Left ventricle myocardium inferior (tissue), 1 donor: ENCODE results near the gene PGP. TPM values are rescaled to one million over a fixed set of nuclear protein-coding genes. Genes with fewer than 3 reads are reported as not detected.

Experiments
- DNase-seq: peaks from one replicate; pipeline ENCODE4 v3.0.0-alpha.2; 2020
- H3K27ac ChIP-seq: fragments of 200-600 bp; replicated peaks from 2 replicates; pipeline ENCODE4 v1.8.0; 2021
- H3K27me3 ChIP-seq: fragments of 200-600 bp; 2 replicates; pipeline ENCODE4 v1.8.0; 2021; ENCODE audit warnings: low read depth
- H3K36me3 ChIP-seq: fragments of 200-600 bp; 2 replicates; pipeline ENCODE4 v1.8.0; 2021
- H3K4me1 ChIP-seq: fragments of 200-600 bp; 2 replicates; pipeline ENCODE4 v1.8.0; 2021
- H3K4me3 ChIP-seq: fragments of 200-600 bp; 2 replicates; pipeline ENCODE4 v1.8.0; 2021; ENCODE audit warnings: mild to moderate bottlenecking, moderate library complexity
- H3K9me3 ChIP-seq: fragments of 200-600 bp; replicated peaks from 2 replicates; pipeline ENCODE4 v1.8.0; 2021
- CTCF ChIP-seq: fragments of 200-600 bp; IDR thresholded peaks from 2 replicates; pipeline ENCODE4 v1.8.0; 2021; ENCODE audit warnings: antibody characterized with exemption, mild to moderate bottlenecking, borderline replicate concordance
- intact Hi-C: fragments of 100-400 bp; cut with micrococcal nuclease; formaldehyde crosslinking; loops from one replicate; pipeline ENCODE4 v1.11.0; 2022
- total RNA-seq: library from RNA; stranded (reverse); fragmentation: NEBNext Ultra II Directional; extraction: Animal tissue kit (Norgen Biotek cat#: 25700); gene quantifications from one replicate; pipeline ENCODE4 v1.2.1, GENCODE V29; 2021
- donor health status: DM: no; HTN: yes; CAD: no; lungs with severe emphysema.

The PGP gene
- total RNA-seq, 1 donor from 2014 or later, result 34.1 TPM

- Histone ChIP-seq H3K27me3 (peaks cover 62% of the 10 kb centered on the region), H3K27ac (no peak overlapping the region), H3K9me3 (no peaks in the 10 kb centered on the region), H3K4me3 (no peak overlapping the region), H3K36me3 (no peaks in the 10 kb centered on the region), H3K4me1 (peaks cover 12% of the 10 kb centered on the region)
- no peak for TF ChIP-seq CTCF
- DNase-seq, result no peak
- intact Hi-C loops, result no loop called here
These were observed 16.9 kb downstream of the PGP start for GRCh38 chr16:2197765-2198164.

- intact Hi-C loops, result no loop called here
- no peak for TF ChIP-seq CTCF
- Histone ChIP-seq H3K27ac (no peak overlapping the region), H3K27me3 (peaks cover 65% of the 10 kb centered on the region), H3K36me3 (no peaks in the 10 kb centered on the region), H3K9me3 (no peaks in the 10 kb centered on the region), H3K4me1 (peaks cover 12% of the 10 kb centered on the region), H3K4me3 (peak overlapping the region; percentile 53)
- DNase-seq, result no peak
These were observed 17.6 kb downstream of the PGP start for GRCh38 chr16:2196981-2197511.

GRCh38 chr16:2196162-2196980 is 18.3 kb downstream of the PGP start, which contains the start of gene CASKIN1:
CASKIN1 (minus strand) TSS chr16:2196605; CDS start chr16:2196432, 173 bp downstream.
- peaks cover 16% of the 10 kb centered on the region for H3K4me1 ChIP-seq
- H3K27me3 ChIP-seq, result peaks cover 68% of the 10 kb centered on the region
- intact Hi-C loops, result no loop called here
- no peaks in the 10 kb centered on the region for H3K36me3 ChIP-seq
- H3K4me3 ChIP-seq, result peak within 1 kb of the TSS; percentile 62
- no peak for DNase-seq
- no peak for TF ChIP-seq CTCF
- no peak within 1 kb of the TSS for H3K27ac ChIP-seq
- H3K9me3 ChIP-seq, result no peaks in the 10 kb centered on the region

GRCh38 chr16:2195322-2196161 is 19.1 kb downstream of the PGP start:
- Histone ChIP-seq H3K4me3 (peak overlapping the region; percentile 62), H3K27me3 (peaks cover 68% of the 10 kb centered on the region), H3K36me3 (no peaks in the 10 kb centered on the region), H3K4me1 (peaks cover 16% of the 10 kb centered on the region), H3K9me3 (no peaks in the 10 kb centered on the region), H3K27ac (no peak overlapping the region)
- intact Hi-C loops, result no loop called here
- TF ChIP-seq CTCF, result no peak
- DNase-seq, result no peak

GRCh38 chr16:2194852-2195321 is 19.8 kb downstream of the PGP start:
- intact Hi-C loops, result no loop called here
- Histone ChIP-seq H3K36me3 (no peaks in the 10 kb centered on the region), H3K27me3 (peaks cover 67% of the 10 kb centered on the region), H3K4me1 (peaks cover 16% of the 10 kb centered on the region), H3K27ac (no peak overlapping the region), H3K9me3 (no peaks in the 10 kb centered on the region), H3K4me3 (peak overlapping the region; percentile 62)
- no peak for DNase-seq
- peak; percentile 39 for TF ChIP-seq CTCF
